ENCODE results near the gene WSB2.

The WSB2 gene

GRCh38 chr12:117985182-117985581 is 75.8 kb downstream of the WSB2 start:
- no peak for DNase-seq
